NCI-H510A treated with DMSO at 0.1 percent for 48 hours (cell line): Measurements from ENCODE around the gene DHX38.
"Not testable (repeated sequence)": the region's sequence is repeated elsewhere in the genome, so short reads cannot be mapped to it uniquely, and the experiment has no call there.

Experiments
- DNase-seq: peaks from one replicate; lab custom pipeline; 2025; lab: John Stamatoyannopoulos, UW

Gene DHX38

DNA sequence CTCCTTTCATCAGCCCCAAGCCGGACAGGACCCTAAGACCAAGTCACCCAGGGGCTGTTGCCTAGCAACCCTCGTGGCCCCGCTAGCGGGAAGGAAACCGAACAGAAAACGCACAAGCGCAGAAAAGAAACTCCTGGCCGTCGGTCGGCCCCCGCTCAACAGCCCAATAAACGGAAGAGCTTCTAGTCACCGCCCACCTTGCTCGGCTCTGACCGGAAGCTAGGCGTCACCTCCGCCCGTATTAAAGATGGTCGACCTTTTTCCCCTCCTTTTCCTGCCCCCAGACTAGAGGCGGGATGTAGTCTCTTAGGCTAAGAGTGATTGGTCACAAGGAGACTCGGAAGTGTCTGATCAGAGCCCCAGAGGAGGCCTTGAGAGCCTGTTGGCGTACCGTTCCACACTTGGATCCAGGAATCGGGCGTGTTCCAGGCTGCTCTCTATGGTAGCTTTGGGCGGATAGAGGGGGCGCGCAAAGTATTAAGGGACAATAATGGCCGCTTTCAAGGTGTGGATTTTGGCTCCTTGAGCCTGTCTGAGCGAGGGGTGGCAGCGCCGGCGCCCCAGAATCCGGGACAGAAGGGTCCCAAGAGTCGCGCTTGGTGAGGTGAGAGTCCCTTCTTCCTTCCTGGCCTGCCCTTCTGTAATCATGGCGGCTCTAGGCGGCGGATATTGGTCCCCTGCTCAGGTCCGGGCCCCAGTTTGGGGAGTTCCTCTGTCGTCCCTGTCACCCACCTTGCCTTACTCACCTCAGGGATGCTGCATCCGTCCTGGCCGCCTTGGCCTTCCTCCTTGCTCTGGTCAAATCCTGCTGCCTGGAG lies at the start of gene DHX38, which contains the start of gene TXNL4B:
DHX38 (plus strand) TSS at position 400 of the 818 bp plus-strand sequence. CDS start 2,311 bp downstream, outside the sequence.
TXNL4B (minus strand) TSS at position 173 of the 818 bp plus-strand sequence. CDS start 2,871 bp downstream, outside the sequence.
- DNase-seq = peak; percentile 96

DNA sequence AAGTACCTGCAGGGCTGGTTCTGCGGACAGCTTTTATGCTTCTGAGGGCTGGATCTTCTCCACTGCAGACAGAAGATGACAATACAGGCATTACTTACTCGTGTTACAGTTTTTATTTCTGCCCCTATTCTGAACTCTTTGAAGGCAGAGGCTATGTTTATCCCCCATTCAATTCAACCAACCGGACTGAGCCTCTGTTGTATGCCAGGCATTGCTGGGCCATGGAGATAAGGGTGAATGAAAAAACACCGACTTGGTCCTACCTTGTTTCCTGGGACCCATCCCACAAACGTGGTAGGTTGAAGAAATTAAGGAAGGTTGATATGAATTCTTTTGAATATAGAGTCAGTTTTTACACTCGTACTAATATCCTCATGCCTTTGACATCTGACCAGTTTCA lies 49.4 kb upstream of the DHX38 start:
- DNase-seq = no peak

DNA sequence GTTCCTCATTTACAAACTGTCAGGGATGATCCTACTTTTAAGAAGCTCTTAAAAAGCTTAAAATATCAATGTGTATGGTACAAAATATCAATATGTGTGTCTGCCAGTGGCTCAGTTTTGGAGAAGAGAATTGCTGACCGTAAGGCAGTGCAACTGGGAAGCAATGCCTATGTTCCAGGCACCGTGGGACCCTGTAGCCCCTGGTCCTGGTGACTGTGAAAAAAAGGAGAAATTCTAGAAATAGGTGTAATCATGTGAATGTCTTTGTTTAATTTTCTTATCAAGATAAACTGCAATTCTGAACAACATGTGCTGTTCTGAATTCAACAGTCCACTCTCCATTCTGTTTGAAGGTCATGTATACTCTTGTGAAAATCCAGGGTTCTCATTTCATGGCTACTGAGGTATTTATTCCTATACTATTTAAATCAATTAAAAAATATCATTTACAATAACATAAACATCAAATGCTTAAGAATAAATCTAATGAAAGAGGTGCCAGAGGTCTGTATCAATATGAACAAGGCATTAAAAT lies 48.8 kb upstream of the DHX38 start:
- no peak for DNase-seq

DNA sequence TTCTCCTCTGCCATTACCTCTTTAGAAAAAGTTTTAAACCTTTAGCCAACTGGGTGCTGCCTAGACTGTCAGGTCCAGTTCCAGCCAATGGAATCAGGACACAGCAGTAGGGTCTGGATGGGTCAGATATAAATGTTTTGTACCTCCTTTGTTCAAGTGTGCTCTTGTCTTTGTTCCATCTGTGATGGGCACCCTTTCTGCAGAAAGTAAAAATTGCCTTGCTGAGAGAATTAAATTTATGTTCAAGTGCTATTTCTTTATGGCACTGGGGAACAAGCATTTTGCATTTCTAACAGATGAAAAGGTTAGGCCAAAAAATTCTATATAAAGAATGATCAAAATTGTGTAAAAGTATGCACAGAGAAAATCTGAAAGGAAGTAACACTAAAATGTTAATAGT lies 44.5 kb upstream of the DHX38 start:
- no peak for DNase-seq

DNA sequence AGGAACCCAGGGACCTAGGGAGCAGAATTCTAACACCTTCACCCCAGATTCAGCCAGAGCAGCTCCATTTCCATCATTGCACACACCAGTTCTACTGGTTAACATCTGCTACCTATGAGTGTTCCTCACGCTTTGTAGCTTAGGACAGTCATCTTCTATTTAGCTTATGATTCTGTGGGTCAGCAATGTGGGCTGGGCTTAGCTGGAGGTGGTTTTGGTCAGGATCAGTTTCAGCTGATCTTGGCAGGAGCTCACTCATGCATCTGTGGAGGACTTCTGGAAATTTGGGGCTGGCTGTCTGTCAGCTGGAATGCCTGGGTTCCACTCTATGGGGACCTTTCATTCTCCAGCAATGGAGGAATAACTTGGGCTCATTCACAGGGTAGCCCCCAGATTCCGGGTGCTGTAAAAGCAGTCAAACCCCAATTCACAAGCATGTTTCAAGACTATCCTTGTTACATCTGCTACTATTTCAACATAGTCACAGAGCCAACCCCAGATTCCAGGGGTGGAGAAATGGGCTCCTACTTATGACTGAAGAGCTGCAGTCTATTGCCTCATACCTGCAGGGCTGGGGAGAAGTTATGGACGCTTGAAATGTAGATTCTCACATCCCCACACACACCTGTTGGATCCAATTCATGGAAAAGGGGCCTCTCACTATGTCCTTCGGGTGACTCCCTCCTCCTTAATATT lies 42.7 kb upstream of the DHX38 start:
- no peak for DNase-seq

DNA sequence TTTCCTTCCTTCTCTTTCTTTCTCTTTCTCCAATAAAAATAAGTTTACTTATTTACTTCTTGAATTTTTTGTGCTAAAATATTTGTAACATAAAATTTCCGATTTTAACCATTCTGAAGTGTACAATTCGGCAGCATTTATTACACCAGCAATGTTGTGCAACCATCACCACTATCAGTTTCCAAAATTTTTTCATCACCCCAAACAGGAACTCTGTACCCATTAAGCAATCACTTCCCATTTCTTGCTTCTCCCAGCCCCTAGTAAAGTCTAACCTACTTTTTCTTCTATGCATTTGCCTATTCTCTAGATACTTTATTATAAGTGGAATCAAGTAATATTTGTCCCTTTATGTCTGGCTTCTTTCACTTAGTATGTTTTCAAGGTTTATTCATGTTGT lies 41.8 kb upstream of the DHX38 start:
- DNase-seq = no peak

DNA sequence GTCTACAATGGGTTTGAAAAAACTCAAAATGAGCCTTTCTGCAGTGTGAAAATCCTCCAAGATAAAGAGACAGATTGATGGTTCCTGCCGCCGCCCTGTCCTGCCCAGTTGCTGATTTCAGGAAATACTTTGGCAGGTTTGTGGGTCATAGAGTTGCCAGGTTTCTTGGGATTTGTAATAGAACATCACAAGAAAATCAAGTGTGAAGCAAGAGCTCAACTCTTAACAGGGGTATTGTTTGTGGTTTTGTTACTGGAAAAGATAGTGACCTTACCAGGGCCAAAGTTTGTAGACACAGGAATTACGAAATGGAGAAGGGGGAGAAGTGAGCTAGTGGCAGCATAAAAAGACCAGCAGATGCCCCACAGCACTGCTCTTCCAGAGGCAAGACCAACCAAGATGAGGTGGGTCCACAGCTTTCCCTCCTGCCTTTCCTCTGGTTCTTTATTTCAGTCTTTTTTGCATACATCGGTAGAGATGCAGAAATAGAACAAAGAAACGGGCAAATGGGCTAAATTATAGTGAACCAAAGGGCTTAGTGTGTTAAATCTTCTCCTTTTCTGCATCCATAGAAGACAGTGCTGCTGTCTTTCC lies 39.3 kb upstream of the DHX38 start, which contains the start of gene HP:
HP (plus strand) TSS at position 252 of the 594 bp plus-strand sequence; CDS start at position 400, 148 bp downstream.
- DNase-seq = not testable (repeated sequence)

DNA sequence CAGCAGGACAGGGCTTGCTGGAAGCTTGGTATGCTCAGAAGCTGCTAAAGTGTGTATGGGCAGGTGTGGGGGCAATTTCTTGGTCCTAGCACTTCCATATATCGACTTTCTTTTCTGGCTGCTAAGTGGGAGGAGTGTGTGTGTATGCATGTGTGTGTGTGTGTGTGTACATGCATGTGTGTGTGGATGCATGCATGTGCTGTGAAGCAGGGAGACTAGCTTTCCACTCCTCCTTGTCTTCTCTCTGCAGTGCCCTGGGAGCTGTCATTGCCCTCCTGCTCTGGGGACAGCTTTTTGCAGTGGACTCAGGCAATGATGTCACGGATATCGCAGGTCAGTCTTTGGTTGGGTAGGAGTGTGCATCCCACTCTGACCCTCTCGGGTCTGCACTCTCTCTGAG lies 37.7 kb upstream of the DHX38 start:
- DNase-seq = no peak

DNA sequence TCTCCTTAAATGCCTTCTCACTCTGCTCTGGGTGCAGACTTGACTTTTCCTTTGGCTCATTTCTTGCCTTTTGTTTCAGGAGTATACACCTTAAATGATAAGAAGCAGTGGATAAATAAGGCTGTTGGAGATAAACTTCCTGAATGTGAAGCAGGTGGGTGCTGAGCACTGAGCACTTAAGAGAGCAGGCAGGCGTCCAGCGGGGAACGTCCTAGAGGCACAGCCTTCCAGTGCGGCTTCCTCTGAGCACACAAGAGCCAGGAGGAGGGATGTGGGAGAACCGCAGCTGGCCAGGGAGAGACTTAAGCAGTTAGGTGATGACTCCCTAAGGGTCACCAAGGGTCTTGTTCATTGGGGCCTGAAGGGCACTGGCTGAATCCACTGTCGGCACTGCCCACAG lies 36.3 kb upstream of the DHX38 start:
- not testable (repeated sequence) for DNase-seq

DNA sequence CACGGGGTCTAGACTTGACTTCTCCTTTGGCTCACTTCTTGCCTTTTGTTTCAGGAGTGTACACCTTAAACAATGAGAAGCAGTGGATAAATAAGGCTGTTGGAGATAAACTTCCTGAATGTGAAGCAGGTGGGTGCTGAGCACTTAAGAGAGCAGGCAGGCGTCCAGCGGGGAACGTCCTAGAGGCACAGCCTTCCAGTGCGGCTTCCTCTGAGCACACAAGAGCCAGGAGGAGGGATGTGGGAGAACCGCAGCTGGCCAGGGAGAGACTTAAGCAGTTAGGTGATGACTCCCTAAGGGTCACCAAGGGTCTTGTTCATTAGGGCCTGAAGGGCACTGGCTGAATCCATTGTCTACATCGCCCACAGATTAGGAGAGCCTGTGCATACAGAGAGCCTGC lies 34.6 kb upstream of the DHX38 start:
- DNase-seq = not testable (repeated sequence)

DNA sequence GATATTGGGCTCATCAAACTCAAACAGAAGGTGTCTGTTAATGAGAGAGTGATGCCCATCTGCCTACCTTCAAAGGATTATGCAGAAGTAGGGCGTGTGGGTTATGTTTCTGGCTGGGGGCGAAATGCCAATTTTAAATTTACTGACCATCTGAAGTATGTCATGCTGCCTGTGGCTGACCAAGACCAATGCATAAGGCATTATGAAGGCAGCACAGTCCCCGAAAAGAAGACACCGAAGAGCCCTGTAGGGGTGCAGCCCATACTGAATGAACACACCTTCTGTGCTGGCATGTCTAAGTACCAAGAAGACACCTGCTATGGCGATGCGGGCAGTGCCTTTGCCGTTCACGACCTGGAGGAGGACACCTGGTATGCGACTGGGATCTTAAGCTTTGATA lies 33.2 kb upstream of the DHX38 start:
- no peak for DNase-seq

DNA sequence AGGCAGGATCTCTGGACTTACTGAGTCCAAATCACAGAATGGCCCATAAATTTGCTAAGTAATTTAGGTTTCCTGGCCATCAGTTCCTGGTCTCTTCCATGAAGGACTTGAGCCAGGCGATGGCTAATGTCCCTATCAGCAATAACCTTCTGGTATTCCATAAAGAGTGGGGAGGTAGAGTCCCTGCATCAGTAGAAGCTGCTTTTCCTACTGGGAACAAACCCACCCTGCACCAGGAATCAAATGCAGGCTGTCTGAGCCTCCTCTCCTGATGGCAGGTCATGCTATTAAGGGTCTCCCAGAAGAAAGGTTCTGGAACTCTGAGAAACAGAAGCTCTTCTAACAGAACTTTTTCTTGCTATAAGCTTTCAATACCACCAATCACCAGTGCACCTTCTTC lies 32.1 kb upstream of the DHX38 start:
- no peak for DNase-seq

DNA sequence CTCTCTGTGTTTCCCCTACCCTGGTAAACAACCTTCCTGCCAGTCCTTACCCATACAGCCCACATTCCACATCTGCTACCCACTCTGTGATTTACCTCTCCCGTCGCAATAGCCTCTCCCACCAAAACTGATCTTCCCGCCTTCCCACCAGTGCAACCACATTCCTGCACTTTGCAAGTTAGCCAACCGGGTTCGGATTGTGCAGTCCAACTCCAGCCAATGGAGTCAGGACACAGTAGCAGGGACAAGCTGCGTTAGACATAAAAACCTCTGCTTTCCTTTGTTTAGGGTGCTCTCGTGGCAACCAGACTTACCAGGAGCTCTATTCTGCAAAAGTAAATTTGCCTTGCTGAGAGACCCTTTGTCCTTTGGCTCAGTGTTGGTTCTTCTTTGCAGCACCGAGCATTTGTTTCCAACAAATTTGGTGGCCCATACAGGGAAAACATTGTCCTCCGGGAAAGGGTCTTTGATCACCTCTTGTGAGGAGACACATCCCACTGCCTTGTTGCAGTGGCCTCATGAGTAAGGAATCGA lies 29.2 kb upstream of the DHX38 start:
- no peak for DNase-seq

DNA sequence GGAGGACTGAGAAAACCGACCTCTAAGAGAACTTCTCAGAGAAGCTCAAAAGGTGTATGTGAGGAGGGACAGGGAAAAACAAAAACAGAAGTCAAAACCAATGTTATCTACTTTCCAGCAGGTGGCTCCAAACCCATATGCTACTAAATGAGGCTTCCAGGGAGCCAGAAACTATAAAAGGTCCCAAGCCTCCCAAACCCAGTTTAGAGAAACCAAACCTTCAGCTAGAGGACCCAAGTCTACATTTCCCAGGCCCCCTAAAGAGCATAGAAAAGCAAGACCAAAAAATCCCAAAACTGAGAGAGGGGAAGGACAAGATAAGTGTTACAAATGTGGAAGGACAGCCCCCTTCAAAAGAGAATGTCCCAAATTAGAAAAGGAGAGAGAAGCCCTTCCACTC lies 26.9 kb upstream of the DHX38 start:
- DNase-seq = peak; percentile 10

DNA sequence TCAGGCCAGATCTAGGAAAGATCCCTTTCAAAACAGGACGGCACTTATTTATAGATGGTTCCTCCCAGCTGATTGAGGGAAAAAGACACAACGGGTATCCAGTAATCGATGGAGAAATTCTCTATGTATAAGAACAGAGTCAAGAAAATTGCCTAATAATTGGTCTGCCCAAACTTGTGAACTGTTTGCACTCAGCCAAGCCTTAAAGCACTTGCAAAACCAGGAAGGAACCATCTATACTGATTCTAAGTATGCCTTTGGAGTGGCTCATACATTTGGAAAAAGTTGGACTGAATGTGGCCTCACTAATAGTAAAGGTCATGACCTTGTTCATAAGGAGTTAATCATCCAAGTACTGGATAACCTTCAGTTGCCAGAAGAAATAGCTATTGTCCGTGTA lies 24.7 kb upstream of the DHX38 start:
- no peak for DNase-seq

DNA sequence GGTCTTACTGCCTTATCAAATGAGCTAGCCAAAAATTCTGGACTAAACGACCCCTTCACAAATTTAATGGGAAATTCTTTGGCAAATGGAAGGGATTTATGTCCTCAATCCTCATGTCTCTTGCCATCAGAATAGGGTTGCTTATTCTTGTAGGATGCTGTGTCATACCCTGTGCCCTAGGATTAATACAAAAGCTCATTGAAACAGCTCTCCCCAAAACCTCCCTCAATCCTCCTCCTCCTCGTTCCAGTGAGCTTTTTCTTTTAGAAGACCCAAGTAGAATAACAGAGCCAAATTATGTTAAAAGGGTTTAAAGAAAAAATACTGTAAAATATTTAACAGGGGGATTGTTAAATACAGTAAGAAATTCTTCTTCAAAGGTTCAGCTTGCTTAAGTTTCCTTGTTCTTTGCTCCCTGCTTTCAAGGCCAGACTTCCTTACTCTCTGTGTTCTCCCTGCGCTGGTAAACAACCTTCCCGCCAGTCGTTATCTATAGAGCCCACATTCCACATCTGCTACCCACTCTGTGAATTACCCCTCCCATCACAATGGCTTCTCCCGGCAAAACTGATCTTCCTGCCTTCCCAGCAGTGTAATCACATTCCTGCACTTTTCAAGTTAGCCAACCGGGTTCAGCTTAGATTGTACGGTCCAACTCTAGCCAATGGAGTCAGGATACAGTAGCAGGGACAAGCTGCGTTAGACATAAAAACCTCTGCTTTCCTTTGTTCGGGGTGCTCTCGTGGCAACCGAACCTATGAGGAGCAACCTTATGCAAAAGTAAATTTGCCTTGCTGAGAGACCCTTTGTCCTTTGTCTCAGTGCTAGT lies 20.9 kb upstream of the DHX38 start:
- no peak for DNase-seq

DNA sequence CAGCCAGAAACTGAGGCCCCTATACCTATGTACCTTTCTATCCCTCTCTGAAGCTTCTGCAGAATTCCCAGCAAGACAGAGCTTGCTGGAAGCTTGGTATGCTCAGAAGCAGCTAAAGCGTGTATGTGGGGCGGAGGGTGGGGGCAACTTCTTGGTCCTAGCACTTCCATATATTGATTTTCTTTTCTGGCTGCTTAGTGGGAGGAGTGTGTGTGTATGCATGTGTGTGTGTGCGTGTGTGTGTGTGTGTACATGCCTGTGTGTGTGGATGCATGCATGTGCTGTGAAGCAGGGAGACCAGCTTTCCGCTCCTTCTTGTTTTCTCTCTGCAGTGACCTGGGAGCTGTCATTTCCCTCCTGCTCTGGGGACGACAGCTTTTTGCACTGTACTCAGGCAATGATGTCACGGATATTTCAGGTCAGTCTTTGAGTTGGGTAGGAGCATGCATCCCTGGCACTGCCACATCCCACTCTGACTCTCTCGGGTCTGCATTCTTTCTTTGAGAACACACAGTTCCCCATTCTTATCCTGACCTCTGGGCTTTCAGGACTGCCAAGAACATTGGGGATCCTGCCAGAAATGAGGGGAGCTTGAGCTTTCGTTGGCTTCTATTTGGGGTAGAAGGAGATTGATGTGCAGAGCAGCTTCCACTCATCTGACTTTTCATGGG lies 20.0 kb upstream of the DHX38 start:
- no peak for DNase-seq

DNA sequence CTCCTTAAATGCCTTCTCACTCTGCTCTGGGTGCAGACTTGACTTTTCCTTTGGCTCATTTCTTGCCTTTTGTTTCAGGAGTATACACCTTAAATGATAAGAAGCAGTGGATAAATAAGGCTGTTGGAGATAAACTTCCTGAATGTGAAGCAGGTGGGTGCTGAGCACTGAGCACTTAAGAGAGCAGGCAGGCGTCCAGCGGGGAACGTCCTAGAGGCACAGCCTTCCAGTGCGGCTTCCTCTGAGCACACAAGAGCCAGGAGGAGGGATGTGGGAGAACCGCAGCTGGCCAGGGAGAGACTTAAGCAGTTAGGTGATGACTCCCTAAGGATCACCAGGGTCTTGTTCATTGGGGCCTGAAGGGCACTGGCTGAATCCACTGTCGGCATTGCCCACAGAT lies 18.6 kb upstream of the DHX38 start:
- not testable (repeated sequence) for DNase-seq

DNA sequence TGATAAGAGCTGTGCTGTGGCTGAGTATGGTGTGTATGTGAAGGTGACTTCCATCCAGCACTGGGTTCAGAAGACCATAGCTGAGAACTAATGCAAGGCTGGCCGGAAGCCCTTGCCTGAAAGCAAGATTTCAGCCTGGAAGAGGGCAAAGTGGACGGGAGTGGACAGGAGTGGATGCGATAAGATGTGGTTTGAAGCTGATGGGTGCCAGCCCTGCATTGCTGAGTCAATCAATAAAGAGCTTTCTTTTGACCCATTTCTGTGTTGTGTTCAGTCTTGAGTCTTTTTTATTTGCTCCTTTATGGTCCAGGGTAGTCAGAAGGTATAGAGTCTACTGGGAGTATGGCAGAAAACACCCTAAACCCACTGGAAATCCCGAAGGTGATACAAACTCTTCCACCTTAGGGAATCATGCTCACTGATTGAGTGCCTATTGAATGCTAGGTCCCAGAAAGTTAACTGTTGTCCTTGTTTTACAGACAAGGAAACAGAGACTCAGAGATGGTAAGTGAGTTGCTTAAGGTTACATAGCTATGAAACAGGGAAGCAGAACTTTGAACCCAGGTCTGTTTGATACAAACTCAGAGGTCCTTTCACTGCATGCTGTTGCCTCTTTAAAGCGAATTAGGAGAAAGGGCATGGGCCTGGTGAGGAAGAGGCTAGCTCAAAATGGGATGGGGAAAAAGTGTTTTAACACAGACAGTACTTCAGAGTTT lies 16.5 kb upstream of the DHX38 start:
- not testable (repeated sequence) for DNase-seq

DNA sequence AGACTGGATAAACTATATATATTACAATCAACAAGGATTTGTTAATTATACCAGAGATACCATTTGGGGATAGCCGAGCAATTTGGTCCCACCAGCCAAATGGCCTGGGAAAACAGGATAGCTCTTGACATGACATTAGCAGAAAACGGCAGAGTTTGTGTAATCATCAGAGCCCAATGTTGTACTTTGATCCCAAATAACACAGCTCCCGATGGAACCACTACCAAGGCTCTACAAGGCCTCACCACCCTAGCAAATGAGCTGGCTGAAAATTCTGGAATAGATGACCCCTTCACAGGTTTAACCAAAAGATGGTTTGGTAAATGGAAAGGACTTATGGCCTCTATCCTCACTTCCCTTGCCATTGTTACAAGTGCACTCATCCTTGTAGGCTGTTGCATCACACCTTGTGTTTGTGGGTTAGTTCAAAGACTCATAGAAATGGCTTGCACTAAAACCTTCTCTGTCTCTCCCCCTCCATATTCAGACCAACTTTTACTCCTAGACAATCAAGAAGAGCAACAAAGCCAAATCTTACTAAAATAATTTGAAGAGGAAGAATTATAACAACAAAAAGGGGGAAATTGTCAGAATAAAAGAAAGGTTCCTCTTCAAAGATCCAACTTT lies 9.8 kb upstream of the DHX38 start:
- no peak for DNase-seq
